HCT116 (cell line): ENCODE results near the gene TTLL10. TPM values are rescaled to one million over a fixed set of nuclear protein-coding genes. Genes with fewer than 3 reads are reported as not detected.

ENCODE experiments used
- ATAC-seq: fragments of 200-7000 bp; cut with Tn5 transposase; 2 replicates; pipeline ENCODE4 v1.9.1; 2020; ENCODE audit warnings: mild to moderate bottlenecking, moderate library complexity
- BruUV-seq: library from RNA; stranded (reverse); fragments of 400-500 nt; replicated peaks from 2 replicates; lab custom pipeline; 2021; lab: Mats Ljungman, UMichigan
- CTCF ChIA-PET: fragments of 300-600 bp; sonication (Branson Sonifier 250); formaldehyde crosslinking; loops from one replicate; lab custom pipeline; 2021; ENCODE audit warnings: antibody characterized with exemption; lab: Charles Lee
- POLR2A ChIA-PET: fragments of 300-600, 350-600 bp; sonication (Branson Sonifier 250); formaldehyde crosslinking; loops from one replicate; lab custom pipeline; 2021; ENCODE audit warnings: antibody characterized with exemption; lab: Charles Lee
- RAD21 ChIA-PET, 2 experiments: fragments of 300-600 bp; sonication (Branson Sonifier 250); formaldehyde crosslinking; loops; one replicate each; lab custom pipeline; 2023; ENCODE audit warnings: low total read pairs in 2 of 2; ENCODE audit not compliant: uncharacterized antibody in 2 of 2, unreplicated experiment in 2 of 2, low non-redundant PET in 1 of 2; lab: Charles Lee
- DNase-seq: peaks from one replicate; pipeline ENCODE4 v3.0.0-alpha.2; 2010; ENCODE audit warnings: low read depth, low spot score
- H2AFZ ChIP-seq: fragments of 200-600 bp; shearing (Covaris generic), sonication (generic); 2 replicates; pipeline ENCODE4 v1.6.1; 2017; ENCODE audit warnings: low read depth, mixed run types, mixed read lengths, antibody characterized with exemption, low read length; ENCODE audit not compliant: poor library complexity, severe bottlenecking
- H3K27ac ChIP-seq: 2 replicates; pipeline ENCODE4 v1.5.1; 2012; ENCODE audit warnings: low read depth, low read length
- H3K27me3 ChIP-seq: fragments of 200-600 bp; sonication (generic); 2 replicates; pipeline ENCODE4 v1.6.1; 2016; ENCODE audit warnings: mixed run types, low read length, mixed read lengths; ENCODE audit not compliant: insufficient read depth
- H3K36me3 ChIP-seq, 2 experiments: fragments of 200-500 bp in 1 of 2; fragments of 200-600 bp in 1 of 2; sonication (Bioruptor generic) in 1 of 2; sonication (generic) in 1 of 2; 2 replicates each; pipeline versions ENCODE4 v1.5.1 to v1.6.1; 2014 to 2016; ENCODE audit warnings: low read length in 2 of 2, inconsistent platforms in 1 of 2, mixed read lengths in 1 of 2, mixed run types in 1 of 2; ENCODE audit not compliant: insufficient read depth in 2 of 2, control insufficient read depth in 1 of 2
- H3K4me1 ChIP-seq, 2 experiments: fragments of 200-600 bp in 1 of 2; sonication (generic) in 1 of 2; 2 replicates each; pipeline versions ENCODE4 v1.5.1 to v1.6.1; 2012 to 2017; ENCODE audit warnings: low read length in 2 of 2, inconsistent platforms in 1 of 2, mild to moderate bottlenecking in 1 of 2, mixed read lengths in 1 of 2, mixed run types in 1 of 2, moderate library complexity in 1 of 2; ENCODE audit not compliant: insufficient read depth in 2 of 2, control insufficient read depth in 1 of 2
- H3K4me2 ChIP-seq: fragments of 200-600 bp; sonication (generic); 2 replicates; pipeline ENCODE4 v1.6.1; 2017; ENCODE audit warnings: mixed run types, low read length, mixed read lengths
- H3K4me3 ChIP-seq, 2 experiments: fragments of 200-600 bp in 1 of 2; sonication (generic) in 1 of 2; replicated peaks in 1 of 2; 2 replicates each; pipeline ENCODE4 v1.5.1; 2011 to 2016; ENCODE audit warnings: low read length in 2 of 2, control low read depth in 1 of 2, low read depth in 1 of 2, mild to moderate bottlenecking in 1 of 2, mixed read lengths in 1 of 2, mixed run types in 1 of 2
- H3K79me2 ChIP-seq: fragments of 200-600 bp; sonication (generic); 2 replicates; pipeline ENCODE4 v1.6.1; 2017; ENCODE audit warnings: mild to moderate bottlenecking, mixed run types, low read length, moderate library complexity, mixed read lengths; ENCODE audit not compliant: insufficient read depth
- H3K9ac ChIP-seq: fragments of 200-600 bp; sonication (generic); 2 replicates; pipeline ENCODE4 v1.6.1; 2016; ENCODE audit warnings: low read length, mixed read lengths
- H3K9me2 ChIP-seq: fragments of 200-600 bp; sonication (generic), shearing (Covaris generic); 2 replicates; pipeline ENCODE4 v1.6.1; 2017; ENCODE audit warnings: mixed run types, mild to moderate bottlenecking, moderate library complexity; ENCODE audit not compliant: insufficient read depth
- H3K9me3 ChIP-seq, 2 experiments: fragments of 200-500 bp in 1 of 2; fragments of 200-600 bp in 1 of 2; sonication (Bioruptor generic) in 1 of 2; sonication (generic) in 1 of 2; 2 replicates each; pipeline ENCODE4 v1.6.1; 2014 to 2017; ENCODE audit warnings: low read length in 2 of 2, mixed read lengths in 2 of 2, inconsistent platforms in 1 of 2, low read depth in 1 of 2, mild to moderate bottlenecking in 1 of 2, mixed run types in 1 of 2, moderate library complexity in 1 of 2; ENCODE audit not compliant: control insufficient read depth in 1 of 2, insufficient read depth in 1 of 2
- H4K20me1 ChIP-seq: fragments of 200-600 bp; sonication (generic), shearing (Covaris generic); 2 replicates; pipeline ENCODE4 v1.6.1; 2017; ENCODE audit warnings: mixed run types, mild to moderate bottlenecking, moderate library complexity; ENCODE audit not compliant: insufficient read depth
- EGR1 ChIP-seq: IDR thresholded peaks from 2 replicates; pipeline ENCODE4 v1.6.1; 2012; ENCODE audit warnings: low read depth
- ELF1 ChIP-seq: IDR thresholded peaks from 2 replicates; pipeline ENCODE4 v1.6.1; 2012; ENCODE audit warnings: low read depth, borderline replicate concordance
- REST ChIP-seq: IDR thresholded peaks from 2 replicates; pipeline ENCODE4 v1.6.1; 2012; ENCODE audit warnings: low read depth
- SIN3A ChIP-seq: IDR thresholded peaks from 2 replicates; pipeline ENCODE4 v1.6.1; 2012; ENCODE audit warnings: low read depth
- SRF ChIP-seq: IDR thresholded peaks from 2 replicates; pipeline ENCODE4 v1.6.1; 2012; ENCODE audit warnings: low read depth
- TCF7L2 ChIP-seq: IDR thresholded peaks from 2 replicates; pipeline ENCODE4 v1.7.0; 2011; ENCODE audit warnings: borderline replicate concordance, inconsistent platforms; ENCODE audit not compliant: insufficient read depth, insufficient read length; ENCODE audit errors: extremely low read depth
- YY1 ChIP-seq: IDR thresholded peaks from 2 replicates; pipeline ENCODE4 v1.6.1; 2011; ENCODE audit warnings: low read length, low read depth, moderate library complexity, mild to moderate bottlenecking; ENCODE audit not compliant: insufficient replicate concordance; ENCODE audit errors: extremely low read depth
- ZNF274 ChIP-seq: fragments of 200-500 bp; sonication (Bioruptor generic); IDR thresholded peaks from 2 replicates; pipeline ENCODE4 v1.6.1; 2014; ENCODE audit warnings: mild to moderate bottlenecking, low read depth, low read length, inconsistent platforms
- intact Hi-C: fragments of 100-400 bp; cut with micrococcal nuclease; formaldehyde crosslinking; loops from 2 replicates; pipeline ENCODE4 v1.10.0; 2022
- total RNA-seq: library from RNA; stranded (reverse); gene quantifications from one replicate; pipeline ENCODE4 v1.2.1, GENCODE V29; 2021; ENCODE audit not compliant: unreplicated experiment
- TF ChIP-seq, protein P1 (sequence below): IDR thresholded peaks from 2 replicates; pipeline ENCODE4 v1.6.1; 2012

Gene TTLL10
- total RNA-seq, 1 experiment from 2014 or later: 0.10 TPM

GRCh38 chr1:1202831-1203560, 29.3 kb downstream of the TTLL10 start:
- TF ChIP-seq YY1 (no peak), SIN3A (no peak), ZNF274 (no peak), REST (no peak), EGR1 (no peak), ELF1 (no peak), TCF7L2 (no peak), SRF (no peak)
- TF ChIP-seq, protein P1, sequence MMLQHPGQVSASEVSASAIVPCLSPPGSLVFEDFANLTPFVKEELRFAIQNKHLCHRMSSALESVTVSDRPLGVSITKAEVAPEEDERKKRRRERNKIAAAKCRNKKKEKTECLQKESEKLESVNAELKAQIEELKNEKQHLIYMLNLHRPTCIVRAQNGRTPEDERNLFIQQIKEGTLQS: no peak
- intact Hi-C loops: no loop called here
- H2AFZ ChIP-seq: no peak overlapping the region
- H3K4me2 ChIP-seq: no peak overlapping the region
- no peak overlapping the region for H3K4me3 ChIP-seq
- peaks cover 19 to 30% of the 10 kb centered on the region in 2 experiments for H3K4me1 ChIP-seq
- ATAC-seq (no peak), DNase-seq (no peak)
- H3K9ac ChIP-seq: no peak overlapping the region
- CTCF ChIA-PET: no interaction called here
- POLR2A ChIA-PET: no interaction called here
- H3K36me3 ChIP-seq: no peaks in the 10 kb centered on the region
- H3K79me2 ChIP-seq: peaks cover 8% of the 10 kb centered on the region; the same call in 1 of the 2 replicates
- no peaks in the 10 kb centered on the region for H3K9me2 ChIP-seq
- BruUV-seq: no TSS peak
- RAD21 ChIA-PET: no interaction called here
- H3K9me3 ChIP-seq: no peaks in the 10 kb centered on the region
- no peak overlapping the region for H3K27ac ChIP-seq
- no peaks in the 10 kb centered on the region for H3K27me3 ChIP-seq
- H4K20me1 ChIP-seq: no peaks in the 10 kb centered on the region
